HG03521 (cell line): Measurements from ENCODE around the gene EMILIN3.

Experiments
- ATAC-seq: cut with Tn5 transposase; IDR thresholded peaks from one replicate; pipeline ENCODE4 v1.9.1; 2021; ENCODE audit warnings: mild to moderate bottlenecking, moderate library complexity; ENCODE audit not compliant: unreplicated experiment

Gene EMILIN3, protein sequence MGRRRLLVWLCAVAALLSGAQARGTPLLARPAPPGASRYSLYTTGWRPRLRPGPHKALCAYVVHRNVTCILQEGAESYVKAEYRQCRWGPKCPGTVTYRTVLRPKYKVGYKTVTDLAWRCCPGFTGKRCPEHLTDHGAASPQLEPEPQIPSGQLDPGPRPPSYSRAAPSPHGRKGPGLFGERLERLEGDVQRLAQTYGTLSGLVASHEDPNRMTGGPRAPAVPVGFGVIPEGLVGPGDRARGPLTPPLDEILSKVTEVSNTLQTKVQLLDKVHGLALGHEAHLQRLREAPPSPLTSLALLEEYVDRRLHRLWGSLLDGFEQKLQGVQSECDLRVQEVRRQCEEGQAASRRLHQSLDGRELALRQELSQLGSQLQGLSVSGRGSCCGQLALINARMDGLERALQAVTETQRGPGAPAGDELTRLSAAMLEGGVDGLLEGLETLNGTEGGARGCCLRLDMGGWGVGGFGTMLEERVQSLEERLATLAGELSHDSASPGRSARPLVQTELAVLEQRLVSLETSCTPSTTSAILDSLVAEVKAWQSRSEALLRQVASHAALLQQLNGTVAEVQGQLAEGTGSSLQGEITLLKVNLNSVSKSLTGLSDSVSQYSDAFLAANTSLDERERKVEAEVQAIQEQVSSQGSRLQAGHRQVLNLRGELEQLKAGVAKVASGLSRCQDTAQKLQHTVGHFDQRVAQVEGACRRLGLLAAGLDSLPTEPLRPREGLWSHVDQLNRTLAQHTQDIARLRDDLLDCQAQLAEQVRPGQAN

DNA sequence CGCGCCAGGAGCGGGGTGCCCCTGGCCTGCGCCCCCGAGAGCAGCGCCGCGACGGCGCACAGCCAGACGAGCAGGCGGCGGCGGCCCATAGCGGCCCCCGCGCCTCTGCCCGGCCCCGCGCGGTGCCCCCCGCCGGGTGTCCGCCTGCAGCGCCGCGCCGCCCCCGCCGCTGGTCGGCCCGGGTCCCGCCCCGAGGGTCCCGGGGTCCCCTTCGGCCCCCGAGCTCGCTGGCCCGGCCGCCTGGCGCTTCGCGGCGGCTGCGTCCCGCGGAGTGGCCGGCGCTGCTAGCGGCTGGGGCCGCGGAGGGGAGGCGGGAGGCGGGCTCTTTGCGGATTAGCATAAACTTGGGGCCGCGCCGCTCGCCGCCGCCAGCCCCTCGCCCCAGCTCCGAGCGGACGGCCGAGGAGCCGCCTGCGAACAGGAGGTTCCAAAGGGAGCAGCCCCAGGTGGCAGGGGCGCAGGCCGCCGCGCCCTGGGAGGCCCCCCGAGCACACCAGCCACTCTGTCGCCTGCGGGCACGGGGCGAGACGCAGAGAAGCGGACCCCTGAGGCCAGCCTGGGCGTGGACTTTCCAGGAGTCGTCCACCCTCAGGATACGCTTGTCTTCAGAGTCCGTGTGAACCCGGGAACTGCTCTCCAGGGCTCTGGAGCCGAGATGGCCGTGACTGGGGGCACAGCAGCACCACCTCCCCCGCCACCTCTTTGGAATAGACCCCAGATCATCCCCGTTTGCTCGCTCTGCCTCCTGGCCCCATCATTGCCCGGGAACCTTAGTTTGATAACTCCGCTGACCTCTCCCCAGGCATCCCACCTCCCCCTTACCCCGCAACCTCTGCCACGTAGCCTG, at the start of gene EMILIN3:
TSS of gene EMILIN3 (minus strand) at position 273 of the 847 bp plus-strand sequence. CDS start at position 89, 184 bp downstream.
- no peak for ATAC-seq

DNA sequence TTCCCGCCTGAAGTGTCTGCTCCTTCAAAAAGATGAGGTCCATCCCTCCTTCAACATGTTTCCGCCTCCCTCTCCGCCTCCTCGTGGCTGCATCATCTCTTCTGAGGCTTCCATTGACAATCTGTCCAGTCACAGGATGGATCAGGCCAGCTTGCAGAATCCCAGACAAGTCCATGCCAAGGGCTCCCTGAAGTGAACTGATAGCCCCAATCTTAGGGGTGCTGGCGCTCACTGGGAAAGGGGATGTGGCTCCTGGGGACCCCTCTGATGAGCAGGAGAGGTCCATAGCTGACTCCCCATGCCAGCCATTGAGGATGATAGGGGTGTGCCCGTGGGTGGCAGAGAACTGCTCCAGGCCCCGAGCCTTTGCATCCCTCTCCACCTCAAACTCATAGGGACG, 48.6 kb upstream of the EMILIN3 start:
- no peak for ATAC-seq

DNA sequence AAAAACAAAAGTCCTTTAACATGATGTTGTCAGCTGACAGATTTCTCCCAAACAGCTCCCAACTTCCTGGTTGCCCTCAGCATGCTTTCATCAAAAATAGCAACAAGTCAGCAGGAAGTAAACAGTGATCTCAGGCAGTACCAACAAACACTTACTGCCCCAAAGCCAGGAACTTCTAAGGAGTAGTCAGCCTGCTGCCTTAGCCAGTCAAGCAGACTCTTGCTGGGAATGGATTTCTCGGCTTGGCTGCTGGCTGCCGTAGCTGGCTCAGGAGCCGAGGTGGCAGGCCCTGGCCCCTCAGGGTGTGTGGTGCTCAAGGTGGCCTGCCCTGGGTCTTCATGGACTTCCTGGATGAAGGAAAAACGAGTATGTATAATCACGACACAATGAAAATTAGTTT, 46.6 kb upstream of the EMILIN3 start:
- no peak for ATAC-seq

DNA sequence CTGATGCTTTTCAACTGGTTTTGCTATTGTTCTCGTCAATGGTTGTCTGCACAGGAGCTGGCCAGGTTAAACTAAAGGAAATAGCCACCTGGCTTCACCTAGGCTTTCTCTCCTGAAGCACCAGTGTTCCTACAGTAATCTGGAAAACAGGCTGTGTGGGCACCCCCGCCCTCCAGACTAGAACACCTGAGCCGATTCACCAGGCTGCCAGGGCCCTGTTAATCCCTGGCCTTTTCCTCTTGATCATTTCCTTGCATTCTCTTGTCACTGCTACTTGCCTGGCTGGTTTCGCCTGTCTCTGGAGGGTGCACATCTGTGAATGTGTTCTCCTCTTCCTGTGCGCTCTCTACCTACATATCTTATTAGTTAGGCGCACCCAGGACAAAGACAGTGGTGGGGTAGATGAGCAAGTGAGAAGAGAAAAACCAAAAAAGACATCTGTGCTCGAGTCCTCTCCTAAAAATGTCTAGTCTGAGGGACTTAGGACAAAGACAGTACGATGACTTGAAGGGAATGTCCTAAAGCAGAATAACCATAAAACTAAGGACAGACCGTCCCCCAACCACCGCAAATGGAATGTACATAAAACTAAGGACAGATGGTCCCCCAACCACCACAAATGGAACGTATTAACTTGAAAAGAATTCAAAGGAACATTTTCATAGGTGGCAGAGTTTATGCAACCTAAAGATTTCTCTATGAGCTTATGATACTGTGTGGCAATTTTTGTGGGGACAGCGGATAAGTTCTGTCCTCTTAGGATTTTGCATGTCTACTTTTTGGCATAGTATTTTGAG, 45.9 kb upstream of the EMILIN3 start:
- no peak for ATAC-seq

DNA sequence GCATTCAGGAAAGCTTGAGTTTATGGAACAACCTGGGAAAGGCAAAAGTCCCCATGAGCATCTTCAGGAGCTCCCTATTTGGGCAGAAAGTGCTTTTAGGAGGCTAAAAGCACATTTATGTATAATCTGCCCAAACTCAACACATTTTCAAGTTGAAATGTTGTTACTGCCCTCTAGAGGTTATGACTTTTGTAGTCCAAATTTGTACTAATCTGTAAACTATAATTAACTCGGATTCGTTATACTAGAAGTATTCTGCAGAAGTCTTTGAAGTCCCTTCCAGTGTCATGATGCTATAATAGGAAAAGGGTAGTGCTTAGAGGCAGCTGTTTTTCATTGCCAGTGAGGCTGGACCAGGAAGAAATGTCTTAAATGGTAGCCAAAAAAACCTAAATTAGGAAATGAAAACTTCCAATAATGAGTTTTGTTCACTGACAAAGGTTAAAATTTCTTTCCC, 44.8 kb upstream of the EMILIN3 start:
- no peak for ATAC-seq

DNA sequence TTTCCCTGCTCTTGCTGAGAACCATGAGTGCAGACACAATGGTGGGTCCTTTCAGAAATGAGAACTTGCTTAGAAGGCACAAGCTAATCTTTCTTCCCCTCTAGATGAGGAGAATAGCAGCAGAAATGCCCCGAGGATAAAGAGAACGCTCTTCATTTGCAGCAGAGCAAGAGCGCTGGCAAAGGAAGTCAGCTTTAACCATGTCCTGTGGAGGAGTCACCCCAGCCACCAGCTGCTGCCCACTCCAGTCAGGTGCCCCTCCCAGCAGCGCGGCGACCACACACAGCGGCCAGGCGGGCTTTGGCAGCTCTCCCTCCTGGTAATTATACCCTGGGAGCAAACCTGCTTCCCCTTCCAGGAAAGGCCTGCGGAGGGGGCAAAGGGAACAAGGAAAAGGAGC, 42.4 kb upstream of the EMILIN3 start:
- no peak for ATAC-seq

DNA sequence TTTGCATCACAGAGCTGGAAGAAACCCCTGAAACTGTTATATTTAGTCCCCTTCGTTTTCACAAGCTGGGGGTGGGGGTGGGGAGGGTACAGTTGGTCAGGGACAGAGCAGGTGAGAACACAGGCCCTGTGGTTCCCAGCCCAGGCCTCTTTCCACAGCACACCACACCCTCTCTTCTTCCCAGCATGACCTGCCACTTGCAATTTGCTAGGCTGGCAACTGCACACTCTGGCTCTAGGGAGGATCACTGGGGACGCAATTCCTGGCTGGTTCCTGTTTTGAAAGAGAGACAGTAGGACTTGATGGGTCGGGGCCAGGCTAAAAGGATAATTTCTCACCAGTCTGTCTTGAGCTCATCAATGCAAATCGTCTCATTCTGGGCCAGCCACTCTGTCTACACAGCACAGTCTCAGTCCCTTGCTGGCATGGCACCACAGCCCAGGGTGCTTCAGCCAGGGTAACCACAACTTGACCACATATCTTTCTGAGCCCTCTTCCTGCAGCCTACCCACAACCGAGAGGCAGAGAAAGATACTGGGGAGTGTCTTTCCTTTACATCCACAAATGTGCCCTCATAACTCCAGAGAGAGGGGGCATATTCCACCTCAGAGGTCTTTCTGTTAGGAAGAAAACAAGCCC, 41.7 kb upstream of the EMILIN3 start:
- no peak for ATAC-seq

DNA sequence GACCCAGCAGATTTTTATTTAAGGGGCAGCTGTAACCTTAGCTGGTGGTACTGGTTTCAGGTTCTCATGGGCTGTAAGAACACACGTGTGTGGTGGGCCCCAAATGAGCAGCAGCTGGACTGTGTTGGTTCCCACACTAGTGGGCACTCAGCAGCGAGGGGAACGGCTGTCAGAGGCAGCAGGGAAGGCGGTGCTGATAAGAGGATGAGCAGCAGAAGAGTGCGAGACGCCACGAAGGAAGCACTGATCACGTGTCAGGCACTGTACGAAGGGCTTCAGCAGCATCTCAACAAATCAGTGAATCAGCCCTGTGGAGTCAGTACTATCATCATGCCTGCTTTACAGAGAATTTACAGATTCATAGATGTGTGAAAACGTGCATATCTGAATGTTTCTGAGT, 41.0 kb upstream of the EMILIN3 start:
- no peak for ATAC-seq

DNA sequence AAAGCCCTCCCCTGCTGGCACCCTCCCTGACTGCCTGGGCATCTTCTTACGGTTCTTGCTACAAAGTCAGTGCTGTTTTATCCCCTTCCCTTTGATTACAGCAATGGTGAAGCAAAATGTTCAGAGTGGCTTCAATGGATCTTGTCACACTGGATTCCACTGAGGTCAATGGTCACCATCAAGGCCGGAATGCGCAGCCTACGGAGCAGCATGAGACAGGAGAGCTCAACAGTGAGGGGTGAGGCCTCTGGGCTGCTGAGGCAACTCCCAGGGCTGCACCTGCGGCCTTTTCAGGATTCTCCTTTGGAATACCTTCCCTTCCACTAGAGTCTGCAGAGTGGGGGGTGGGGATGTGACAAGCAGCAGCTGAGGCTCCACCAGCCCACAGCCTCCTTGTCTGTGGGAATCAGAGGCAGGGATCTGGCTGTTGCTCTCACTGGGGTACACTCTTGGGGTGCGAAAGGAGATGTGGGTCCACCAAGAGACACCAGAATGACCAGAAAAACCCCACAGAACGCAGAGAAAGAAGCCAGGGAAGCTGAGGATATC, 40.4 kb upstream of the EMILIN3 start:
- no peak for ATAC-seq

DNA sequence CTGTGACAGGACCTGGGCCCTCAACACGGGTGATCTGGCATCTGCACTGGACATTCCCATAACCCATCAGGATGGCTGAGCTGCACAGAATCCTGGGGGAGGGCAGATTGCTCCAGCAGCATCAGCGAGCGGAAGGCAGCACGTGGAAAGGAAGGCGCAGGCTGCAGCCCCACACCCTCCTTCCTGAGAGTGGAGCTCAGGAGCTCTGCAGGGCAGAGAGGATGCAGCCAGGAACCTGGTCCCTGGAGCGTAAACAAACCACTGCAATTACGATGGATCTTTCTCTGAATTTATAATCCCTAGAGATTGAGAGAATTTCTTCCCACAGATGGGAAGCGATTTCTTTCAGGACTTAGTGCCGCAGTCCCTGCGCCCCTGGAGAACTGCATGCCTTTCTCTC, 39.7 kb upstream of the EMILIN3 start:
- no peak for ATAC-seq

DNA sequence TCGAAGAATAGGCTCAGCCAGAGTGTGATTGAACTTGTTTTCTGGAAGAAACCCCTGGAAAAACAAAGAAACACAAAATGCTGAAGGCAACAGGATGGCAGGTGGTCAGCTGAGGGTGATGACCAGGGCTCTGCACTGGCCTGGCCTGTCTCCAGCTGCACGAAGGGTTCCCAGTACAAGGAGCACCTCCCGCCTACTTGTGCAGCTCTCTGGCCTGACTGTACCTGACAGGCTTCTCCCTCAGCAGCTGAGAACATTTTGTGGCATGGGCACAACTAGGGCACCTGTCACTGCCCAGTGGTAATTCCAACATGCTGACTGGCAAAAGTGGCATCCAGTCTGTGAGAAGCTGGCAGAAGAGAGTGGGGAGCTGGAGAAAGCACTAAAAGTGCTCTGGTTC, 38.8 kb upstream of the EMILIN3 start:
- ATAC-seq: no peak

DNA sequence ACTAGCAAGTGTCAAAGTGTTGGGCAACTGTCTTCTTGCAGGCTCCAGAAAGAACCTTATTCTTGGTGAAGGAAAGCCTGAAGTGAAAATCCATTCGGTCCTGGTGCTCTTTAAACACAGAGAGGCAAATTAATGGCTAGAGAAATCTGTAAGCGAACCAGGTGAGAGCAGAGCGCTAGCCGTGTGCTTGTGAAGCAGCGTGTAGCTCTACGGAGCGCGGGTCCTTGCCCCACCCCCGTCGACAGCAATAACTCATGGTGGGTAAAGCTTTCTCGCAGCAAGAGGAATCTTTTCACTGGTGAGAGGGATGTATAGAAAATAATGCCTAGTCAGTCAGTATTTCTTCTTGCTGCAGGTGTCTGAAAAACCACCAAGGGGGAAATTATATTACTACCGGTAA, 37.0 kb upstream of the EMILIN3 start:
- ATAC-seq: no peak

DNA sequence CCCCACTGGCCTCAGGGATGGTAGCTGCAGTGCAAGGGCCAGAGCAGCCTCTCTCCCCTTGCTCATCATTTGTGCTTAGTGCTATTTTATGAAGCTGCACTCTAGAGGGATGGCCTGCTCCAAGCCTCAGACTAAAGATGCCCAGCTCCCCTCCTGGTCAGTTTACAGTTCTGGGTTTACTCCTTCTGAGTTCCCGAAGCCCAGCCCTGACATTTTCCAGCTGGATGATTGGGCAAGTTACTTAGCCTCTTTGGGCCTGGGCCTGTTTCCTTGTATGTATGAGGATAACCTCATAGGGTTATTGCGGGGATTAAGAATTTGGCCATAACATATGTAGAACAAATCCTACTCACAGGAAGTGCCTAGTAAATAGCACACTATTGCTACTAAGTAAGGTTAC, 31.8 kb upstream of the EMILIN3 start:
- no peak for ATAC-seq

DNA sequence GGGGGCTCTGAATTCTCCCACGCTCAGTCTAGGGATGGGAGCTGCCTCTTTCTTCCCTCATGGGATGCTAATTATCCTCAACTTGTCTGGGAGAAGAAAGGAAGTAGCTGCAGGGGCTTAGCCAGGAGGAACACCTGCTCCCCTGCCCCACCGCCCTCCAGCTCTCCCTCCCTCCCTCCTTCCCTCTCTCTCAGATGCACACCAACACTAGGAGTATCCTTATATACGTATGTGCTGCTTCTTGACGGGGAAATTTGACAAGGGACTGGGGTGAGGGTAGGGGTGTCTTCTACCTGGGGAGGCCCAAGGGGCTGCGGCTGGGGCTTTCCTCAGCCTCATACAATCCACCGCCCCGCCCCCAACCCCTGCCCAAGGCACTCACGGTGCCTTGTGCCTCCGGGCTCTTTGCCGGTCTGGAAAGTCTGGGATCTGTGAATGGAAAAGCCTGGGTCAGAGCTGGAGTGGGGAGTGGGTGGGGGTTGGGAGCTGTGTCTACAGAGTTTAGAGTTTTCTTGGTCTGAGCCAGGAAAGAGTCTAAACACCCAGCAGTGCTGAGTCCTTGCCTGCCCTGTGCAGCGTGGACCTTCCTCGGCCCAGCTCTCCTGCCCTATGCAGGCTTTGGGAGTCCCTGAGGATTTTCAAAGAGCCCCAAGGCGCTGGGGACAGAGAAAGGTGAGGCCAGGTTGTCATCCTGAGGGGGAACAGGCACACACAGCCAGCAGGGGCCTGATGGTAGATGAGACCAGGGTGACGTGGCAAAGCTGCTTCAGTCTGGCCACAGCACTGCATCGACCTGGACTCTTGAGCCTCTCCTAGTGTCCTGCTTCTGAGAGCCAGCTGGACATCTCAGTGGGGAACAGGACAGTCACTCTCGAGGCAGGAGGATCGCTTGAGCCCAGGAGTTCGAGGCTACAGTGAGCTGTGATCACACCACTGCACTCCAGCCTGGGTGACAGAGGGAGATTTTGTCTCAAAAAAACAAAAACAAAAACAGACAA, 29.3 kb upstream of the EMILIN3 start:
- ATAC-seq: no peak

DNA sequence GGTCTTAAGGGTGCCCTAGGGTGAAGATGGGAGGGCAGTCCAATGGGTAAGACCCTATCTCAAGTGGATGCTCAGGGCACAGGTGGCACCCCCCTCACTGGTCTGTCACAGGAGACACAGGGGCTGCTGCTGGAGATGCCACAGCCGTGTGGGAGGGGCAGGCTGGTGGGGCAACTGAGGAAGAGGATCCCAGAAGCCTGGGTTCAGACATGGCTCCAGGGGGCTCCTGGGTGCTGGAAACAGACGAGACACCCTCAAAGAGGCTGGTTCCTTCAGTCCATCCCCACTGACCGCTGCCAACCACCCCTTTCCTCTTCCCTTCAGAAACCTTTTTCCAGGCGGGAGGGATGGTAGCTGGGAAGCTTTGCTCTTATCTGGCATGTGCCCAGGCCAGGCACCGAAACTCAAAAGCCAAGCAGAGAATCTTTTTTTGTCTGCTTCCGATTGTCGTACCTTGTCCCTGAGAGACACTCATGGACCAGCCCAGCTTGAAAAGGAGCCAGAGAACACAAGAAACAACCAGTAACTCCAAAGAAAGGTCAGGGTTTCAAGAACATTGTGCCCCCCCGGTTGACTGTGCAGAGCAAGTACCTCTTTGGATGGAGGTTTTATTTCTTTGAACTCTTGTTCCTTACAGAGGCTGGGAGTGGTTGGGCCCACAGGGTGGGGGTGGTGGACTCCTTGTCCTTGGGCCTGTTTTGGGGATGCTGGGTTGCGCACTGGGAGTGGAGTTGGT, 28.5 kb upstream of the EMILIN3 start:
- ATAC-seq: no peak

DNA sequence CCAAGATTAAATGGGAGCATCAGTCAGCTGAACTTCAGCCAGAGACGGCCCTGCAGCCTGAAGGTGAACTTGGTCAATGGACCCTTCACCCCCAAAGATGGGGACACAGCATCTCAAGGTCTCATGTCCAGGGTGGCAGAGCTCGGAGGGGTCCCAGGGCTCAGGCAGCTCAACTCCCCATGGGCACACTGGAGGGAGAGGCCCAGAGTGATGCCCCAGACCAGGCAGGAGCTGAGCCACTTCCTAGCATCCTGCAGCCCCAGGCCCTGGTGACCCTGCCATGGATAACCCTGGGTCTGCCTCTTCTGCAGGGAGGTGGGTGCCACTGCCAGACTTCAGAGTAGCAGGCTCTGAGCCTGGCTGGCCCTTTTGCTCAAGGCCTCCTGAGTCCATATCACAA, 27.5 kb upstream of the EMILIN3 start:
- ATAC-seq: no peak

DNA sequence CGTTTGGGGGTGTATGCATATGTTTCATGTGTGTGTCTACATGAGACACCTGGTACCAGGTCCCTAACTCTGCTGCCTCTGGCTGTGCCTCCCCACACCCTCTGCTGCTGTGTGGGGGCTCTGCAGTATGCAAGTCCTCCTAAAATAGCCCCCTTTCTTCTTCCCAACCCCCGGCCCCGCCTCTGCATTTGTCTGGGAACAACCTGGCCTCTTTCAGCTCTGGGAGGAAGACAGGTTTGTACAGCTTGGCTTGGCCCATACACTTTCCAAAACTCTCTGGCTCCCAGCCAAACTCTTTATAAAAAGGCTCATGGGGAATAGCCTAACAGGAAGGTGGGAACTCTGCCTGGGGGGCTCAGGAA, 27.1 kb upstream of the EMILIN3 start:
- ATAC-seq: no peak
